GM12878 (cell line): ENCODE measurements around the gene NODAL. TPM values are rescaled to one million over a fixed set of nuclear protein-coding genes. Genes with fewer than 3 reads are reported as not detected.

ENCODE experiments used
- ATAC-seq: fragments of 200-7000 bp; cut with Tn5 transposase; 3 replicates; pipeline ENCODE4 v1.9.1; 2020; ENCODE audit warnings: mild to moderate bottlenecking, moderate library complexity
- BruUV-seq: library from RNA; stranded (reverse); fragments of 400-500 nt; replicated peaks from 2 replicates; lab custom pipeline; 2021; lab: Mats Ljungman, UMichigan
- CTCF ChIA-PET: fragments of 300-600 bp; sonication (Branson Sonifier 250); formaldehyde crosslinking; extraction: SDS; loops from one replicate; lab custom pipeline; 2021; ENCODE audit warnings: inconsistent platforms; lab: Yijun Ruan, JAX
- POLR2A ChIA-PET: fragments of 350-600 bp; formaldehyde crosslinking; extraction: SDS; loops from one replicate; lab custom pipeline; 2021; ENCODE audit warnings: inconsistent platforms; lab: Charles Lee
- RAD21 ChIA-PET: fragments of 300-600 bp; sonication (Branson Sonifier 250); formaldehyde crosslinking; loops from one replicate; lab custom pipeline; 2023; ENCODE audit warnings: antibody characterized with exemption; ENCODE audit not compliant: unreplicated experiment; lab: Charles Lee
- SMC1A ChIA-PET: fragments of 300-600 bp; sonication (Branson Sonifier 250); formaldehyde crosslinking; loops from one replicate; lab custom pipeline; 2023; ENCODE audit not compliant: unreplicated experiment, uncharacterized antibody; lab: Charles Lee
- DNase-seq: peaks from one replicate; pipeline ENCODE4 v3.0.0-alpha.2; 2011; ENCODE audit warnings: low read depth, low spot score
- FAIRE-seq: peaks from 3 replicates; lab custom pipeline; 2011; peaks lifted over from hg19 to GRCh38; lab: Jason Lieb, UNC
- H2AFZ ChIP-seq: 2 replicates; pipeline ENCODE4 v1.6.0; 2011; ENCODE audit warnings: low read depth, low read length, control low read depth; ENCODE audit not compliant: control insufficient read depth
- H3K27ac ChIP-seq: 2 replicates; pipeline ENCODE4 v1.5.1; 2011; ENCODE audit warnings: control low read depth; ENCODE audit not compliant: control insufficient read depth, insufficient read depth
- H3K27me3 ChIP-seq, 2 experiments: replicated peaks in 1 of 2; 2 replicates each; pipeline versions ENCODE4 v1.6.0 to v1.6.1; 2011; ENCODE audit warnings: low read length in 1 of 2; ENCODE audit not compliant: control insufficient read depth in 2 of 2, insufficient read depth in 2 of 2
- H3K36me3 ChIP-seq, 2 experiments: 2 replicates each; pipeline ENCODE4 v1.5.1; 2011; ENCODE audit warnings: low read length in 1 of 2; ENCODE audit not compliant: control insufficient read depth in 2 of 2, insufficient read depth in 2 of 2
- H3K4me1 ChIP-seq: 2 replicates; pipeline ENCODE4 v1.6.1; 2011; ENCODE audit warnings: mild to moderate bottlenecking, low read length, moderate library complexity, mixed read lengths; ENCODE audit not compliant: control insufficient read depth, insufficient read depth
- H3K4me2 ChIP-seq: 2 replicates; pipeline ENCODE4 v1.6.0; 2011; ENCODE audit warnings: control low read depth; ENCODE audit not compliant: control insufficient read depth, insufficient read depth
- H3K4me3 ChIP-seq: fragments of 200-600 bp; sonication (generic); 2 replicates; pipeline ENCODE4 v1.5.1; 2016
- H3K79me2 ChIP-seq: 2 replicates; pipeline ENCODE4 v1.6.0; 2011; ENCODE audit warnings: low read length; ENCODE audit not compliant: control insufficient read depth, insufficient read depth
- H3K9ac ChIP-seq: 2 replicates; pipeline ENCODE4 v1.8.0; 2011; ENCODE audit warnings: low read length, control low read depth, mixed read lengths; ENCODE audit not compliant: control insufficient read depth, insufficient read depth
- H3K9me3 ChIP-seq: replicated peaks from 3 replicates; pipeline ENCODE4 v1.5.1; 2011; ENCODE audit warnings: mild to moderate bottlenecking, low read length; ENCODE audit not compliant: control insufficient read depth, insufficient read depth
- H4K20me1 ChIP-seq: 2 replicates; pipeline ENCODE4 v1.6.0; 2011; ENCODE audit not compliant: control insufficient read depth, insufficient read depth
- DPF2 ChIP-seq: fragments of 450-650 bp; IDR thresholded peaks from 2 replicates; pipeline ENCODE4 v1.6.1; 2017; ENCODE audit warnings: mild to moderate bottlenecking
- GABPA ChIP-seq: IDR thresholded peaks from 2 replicates; pipeline ENCODE4 v1.6.1; 2014; ENCODE audit warnings: antibody characterized with exemption, low read depth, mild to moderate bottlenecking, inconsistent platforms
- IKZF2 ChIP-seq, 2 experiments: fragments of 450-650 bp; IDR thresholded peaks; 2 replicates each; pipeline ENCODE4 v1.6.1; 2017; ENCODE audit warnings: mild to moderate bottlenecking in 2 of 2, moderate library complexity in 2 of 2
- KDM1A ChIP-seq: fragments of 200-600 bp; sonication (generic); IDR thresholded peaks from 2 replicates; pipeline ENCODE4 v1.6.1; 2016; ENCODE audit warnings: borderline replicate concordance
- NR2C1 ChIP-seq: fragments of 450-650 bp; IDR thresholded peaks from 2 replicates; pipeline ENCODE4 v1.6.1; 2017; ENCODE audit warnings: antibody characterized with exemption, mild to moderate bottlenecking, moderate library complexity
- NR2F1 ChIP-seq: fragments of 450-650 bp; conservative IDR thresholded peaks from 2 replicates; pipeline ENCODE4 v1.6.1; 2017; ENCODE audit warnings: mild to moderate bottlenecking
- SMAD5 ChIP-seq: IDR thresholded peaks from 2 replicates; pipeline ENCODE4 v1.6.1; 2016; ENCODE audit warnings: antibody characterized with exemption, low read depth
- SRF ChIP-seq, 2 experiments: IDR thresholded peaks; 2 replicates each; pipeline ENCODE4 v1.6.1; 2011; ENCODE audit warnings: low read depth in 2 of 2, low read length in 2 of 2, mild to moderate bottlenecking in 1 of 2, moderate library complexity in 1 of 2
- YY1 ChIP-seq: IDR thresholded peaks from 2 replicates; pipeline ENCODE4 v1.6.1; 2011; ENCODE audit warnings: low read depth, mild to moderate bottlenecking, low read length
- WGBS: methylation state at CpG from one replicate; pipeline ENCODE4 v1.1.6; 2016; ENCODE audit warnings: low lambda C conversion rate; ENCODE audit not compliant: insufficient replicate concordance, insufficient coverage; ENCODE audit errors: missing lambda C conversion rate; 5-methylcytosine and 5-hydroxymethylcytosine counted together
- in situ Hi-C: fragments of 300-500 bp; cut with MboI; formaldehyde crosslinking; loops from 9 replicates; pipeline ENCODE4 v1.14.3; 2018; ENCODE audit warnings: mixed read lengths
- intact Hi-C: fragments of 100-400 bp; cut with micrococcal nuclease; formaldehyde crosslinking; loops from one replicate; pipeline ENCODE4 v1.14.2; 2022; ENCODE audit not compliant: unreplicated experiment
- polyA plus RNA-seq, 11 experiments: library from polyadenylated mRNA; depleted of rRNA in 4 of 11; unstranded in 6 of 11; stranded (reverse) in 5 of 11; fragments of >200 nt; fragmentation: Nextera tagmentation in 4 of 11; fragmentation: Illumina TruSeq in 1 of 11; extraction: Ambion mirVana in 4 of 11; extraction: Trizol in 1 of 11; gene quantifications; 1 replicate in 1 of 11; 2 replicates in 10 of 11; pipeline versions ENCODE4 v1.2.1 to v1.2.3, GENCODE V29; 2011 to 2016; ENCODE audit warnings: inconsistent platforms in 2 of 11, missing spikeins in 2 of 11, low read depth in 1 of 11
- total RNA-seq, 4 experiments: library from RNA; depleted of rRNA in 3 of 4; stranded (reverse); fragments of >200 nt in 3 of 4; fragmentation: Illumina TruSeq in 1 of 4; extraction: Trizol in 1 of 4; gene quantifications; 2 replicates each; pipeline versions ENCODE4 v1.2.1 to v1.2.3, GENCODE V29; 2013 to 2021
- TF ChIP-seq, protein P1 (sequence below): fragments of 450-650 bp; IDR thresholded peaks from 2 replicates; pipeline ENCODE4 v1.6.1; 2016; ENCODE audit warnings: mild to moderate bottlenecking
- TF ChIP-seq, protein P2 (sequence below): fragments of 450-650 bp; IDR thresholded peaks from 2 replicates; pipeline ENCODE4 v1.6.1; 2017; ENCODE audit warnings: mild to moderate bottlenecking, moderate library complexity

NODAL gene
- total and polyA plus RNA-seq, 10 of the 15 experiments (the other 5 are each of a cell fraction or from before 2014, with no cell fraction given), result not detected

DNA sequence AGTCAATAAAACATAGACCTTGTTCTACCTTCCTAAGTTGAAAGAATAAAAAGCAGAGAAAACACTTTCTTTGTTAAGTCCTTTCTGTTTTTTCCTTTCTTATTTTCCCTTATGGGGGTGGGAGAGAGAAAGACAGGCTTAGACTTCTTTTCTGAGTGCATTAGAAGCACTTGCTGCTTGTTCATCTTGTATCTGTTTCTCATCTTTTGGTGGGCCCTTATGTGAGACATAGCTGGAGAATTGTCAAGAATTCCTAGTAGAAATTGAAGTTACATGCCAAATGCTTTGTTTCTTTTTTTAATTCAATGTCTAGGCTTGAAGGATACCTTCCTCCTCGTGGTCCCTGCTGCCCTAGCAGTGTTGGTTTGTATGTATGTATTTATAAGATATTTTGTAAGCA lies 30.9 kb downstream of the NODAL start:
- H3K79me2 ChIP-seq, result peaks cover 40% of the 10 kb centered on the region
- DNase-seq (no peak), ATAC-seq (no peak), FAIRE-seq (no peak)
- no peak overlapping the region for H3K4me3 ChIP-seq
- WGBS, result 37% methylated on average over 1 of the region's 1 CpG
- CTCF ChIA-PET, result interaction anchor here (0.7 kb wide), 1 partner anchor 424 kb away, joined by 4 read pairs; no protein-coding TSS in a partner anchor
- TF ChIP-seq NR2C1 (no peak), KDM1A (no peak), SMAD5 (no peak)
- TF ChIP-seq, protein P1, sequence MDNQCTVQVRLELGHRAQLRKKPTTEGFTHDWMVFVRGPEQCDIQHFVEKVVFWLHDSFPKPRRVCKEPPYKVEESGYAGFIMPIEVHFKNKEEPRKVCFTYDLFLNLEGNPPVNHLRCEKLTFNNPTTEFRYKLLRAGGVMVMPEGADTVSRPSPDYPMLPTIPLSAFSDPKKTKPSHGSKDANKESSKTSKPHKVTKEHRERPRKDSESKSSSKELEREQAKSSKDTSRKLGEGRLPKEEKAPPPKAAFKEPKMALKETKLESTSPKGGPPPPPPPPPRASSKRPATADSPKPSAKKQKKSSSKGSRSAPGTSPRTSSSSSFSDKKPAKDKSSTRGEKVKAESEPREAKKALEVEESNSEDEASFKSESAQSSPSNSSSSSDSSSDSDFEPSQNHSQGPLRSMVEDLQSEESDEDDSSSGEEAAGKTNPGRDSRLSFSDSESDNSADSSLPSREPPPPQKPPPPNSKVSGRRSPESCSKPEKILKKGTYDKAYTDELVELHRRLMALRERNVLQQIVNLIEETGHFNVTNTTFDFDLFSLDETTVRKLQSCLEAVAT, result no peak
- no peak overlapping the region for H3K27ac ChIP-seq
- SMC1A ChIA-PET, result no interaction called here
- H3K4me2 ChIP-seq, result no peak overlapping the region
- RAD21 ChIA-PET, result interaction anchor here (0.9 to 1.5 kb wide), 2 partner anchors 55 to 189 kb away, joined by 3 read pairs; no protein-coding TSS in a partner anchor
- POLR2A ChIA-PET, result interaction anchor here (1.0 kb wide), 1 partner anchor 29 kb away, joined by 3 read pairs; no protein-coding TSS in a partner anchor
- no TSS peak for BruUV-seq
- H3K9me3 ChIP-seq, result no peaks in the 10 kb centered on the region
- in situ Hi-C loops (no loop called here), intact Hi-C loops (no loop called here)
- no peaks in the 10 kb centered on the region for H3K27me3 ChIP-seq
- no peak overlapping the region for H2AFZ ChIP-seq
- peaks cover 13% of the 10 kb centered on the region for H3K4me1 ChIP-seq
- H3K9ac ChIP-seq, result no peak overlapping the region
- peaks cover 5% of the 10 kb centered on the region; the same call in 1 of the 2 replicates for H4K20me1 ChIP-seq
- H3K36me3 ChIP-seq, result no peaks in the 10 kb centered on the region

GRCh38 chr10:70409772-70410171 lies 31.7 kb downstream of the NODAL start:
- RAD21 ChIA-PET, result interaction anchor here (0.9 kb wide), 1 partner anchor 55 kb away, joined by 3 read pairs; no protein-coding TSS in a partner anchor
- ATAC-seq, result no peak
- FAIRE-seq, result no peak
- POLR2A ChIA-PET, result interaction anchor here (1.0 to 1.3 kb wide), 2 partner anchors 24 to 28 kb away, joined by 3 read pairs; no protein-coding TSS in a partner anchor
- in situ Hi-C loops, result no loop called here
- SMC1A ChIA-PET, result interaction anchor here (1.2 kb wide), 1 partner anchor 55 kb away, joined by 3 read pairs; no protein-coding TSS in a partner anchor
- DNase-seq, result no peak
- Histone ChIP-seq H3K4me2 (no peak overlapping the region), H3K36me3 (no peaks in the 10 kb centered on the region), H3K27me3 (no peaks in the 10 kb centered on the region), H3K4me3 (no peak overlapping the region), H3K9ac (no peak overlapping the region), H3K4me1 (peaks cover 14% of the 10 kb centered on the region), H2AFZ (no peak overlapping the region), H3K9me3 (no peaks in the 10 kb centered on the region), H4K20me1 (peaks cover 7% of the 10 kb centered on the region; the same call in 1 of the 2 replicates), H3K79me2 (peaks cover 47% of the 10 kb centered on the region), H3K27ac (no peak overlapping the region)
- BruUV-seq, result no TSS peak
- CTCF ChIA-PET, result interaction anchor here (0.8 to 1.5 kb wide), 5 partner anchors 9 to 263 kb away, joined by 3 to 6 read pairs (median 3); partner anchors contain the start of gene TYSND1
- intact Hi-C loops, result no loop called here
- 100% methylated on average over 3 of the region's 3 CpGs for WGBS
- no peak for TF ChIP-seq NR2F1
- no peak for TF ChIP-seq DPF2
- TF ChIP-seq, protein P2, sequence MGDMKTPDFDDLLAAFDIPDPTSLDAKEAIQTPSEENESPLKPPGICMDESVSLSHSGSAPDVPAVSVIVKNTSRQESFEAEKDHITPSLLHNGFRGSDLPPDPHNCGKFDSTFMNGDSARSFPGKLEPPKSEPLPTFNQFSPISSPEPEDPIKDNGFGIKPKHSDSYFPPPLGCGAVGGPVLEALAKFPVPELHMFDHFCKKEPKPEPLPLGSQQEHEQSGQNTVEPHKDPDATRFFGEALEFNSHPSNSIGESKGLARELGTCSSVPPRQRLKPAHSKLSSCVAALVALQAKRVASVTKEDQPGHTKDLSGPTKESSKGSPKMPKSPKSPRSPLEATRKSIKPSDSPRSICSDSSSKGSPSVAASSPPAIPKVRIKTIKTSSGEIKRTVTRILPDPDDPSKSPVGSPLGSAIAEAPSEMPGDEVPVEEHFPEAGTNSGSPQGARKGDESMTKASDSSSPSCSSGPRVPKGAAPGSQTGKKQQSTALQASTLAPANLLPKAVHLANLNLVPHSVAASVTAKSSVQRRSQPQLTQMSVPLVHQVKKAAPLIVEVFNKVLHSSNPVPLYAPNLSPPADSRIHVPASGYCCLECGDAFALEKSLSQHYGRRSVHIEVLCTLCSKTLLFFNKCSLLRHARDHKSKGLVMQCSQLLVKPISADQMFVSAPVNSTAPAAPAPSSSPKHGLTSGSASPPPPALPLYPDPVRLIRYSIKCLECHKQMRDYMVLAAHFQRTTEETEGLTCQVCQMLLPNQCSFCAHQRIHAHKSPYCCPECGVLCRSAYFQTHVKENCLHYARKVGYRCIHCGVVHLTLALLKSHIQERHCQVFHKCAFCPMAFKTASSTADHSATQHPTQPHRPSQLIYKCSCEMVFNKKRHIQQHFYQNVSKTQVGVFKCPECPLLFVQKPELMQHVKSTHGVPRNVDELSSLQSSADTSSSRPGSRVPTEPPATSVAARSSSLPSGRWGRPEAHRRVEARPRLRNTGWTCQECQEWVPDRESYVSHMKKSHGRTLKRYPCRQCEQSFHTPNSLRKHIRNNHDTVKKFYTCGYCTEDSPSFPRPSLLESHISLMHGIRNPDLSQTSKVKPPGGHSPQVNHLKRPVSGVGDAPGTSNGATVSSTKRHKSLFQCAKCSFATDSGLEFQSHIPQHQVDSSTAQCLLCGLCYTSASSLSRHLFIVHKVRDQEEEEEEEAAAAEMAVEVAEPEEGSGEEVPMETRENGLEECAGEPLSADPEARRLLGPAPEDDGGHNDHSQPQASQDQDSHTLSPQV, result no peak
- no peak for TF ChIP-seq YY1
- TF ChIP-seq GABPA, result no peak
- TF ChIP-seq IKZF2 (IDR thresholded peaks at IDR 0.05), result no peak
- no peak for TF ChIP-seq SRF (IDR thresholded peaks at IDR 0.05; ENCODE audit: low read depth in 2 of 2, low read length in 2 of 2)
